ENCODE data around the gene FTCD. TPM values are rescaled to one million over a fixed set of nuclear protein-coding genes. Genes with fewer than 3 reads are reported as not detected.
"Not testable (repeated sequence)": the region's sequence is repeated elsewhere in the genome, so short reads cannot be mapped to it uniquely, and the experiment has no call there.

FTCD gene
- polyA plus RNA-seq, 12 donors: 0.13 to 2.8 (median 1.6) TPM; not detected in 2

GRCh38 chr21:46188226-46189212 lies 33.1 kb upstream of the FTCD start:
- DNase-seq: no peak

GRCh38 chr21:46187814-46188213 lies 32.4 kb upstream of the FTCD start:
- DNase-seq: no peak

DNA sequence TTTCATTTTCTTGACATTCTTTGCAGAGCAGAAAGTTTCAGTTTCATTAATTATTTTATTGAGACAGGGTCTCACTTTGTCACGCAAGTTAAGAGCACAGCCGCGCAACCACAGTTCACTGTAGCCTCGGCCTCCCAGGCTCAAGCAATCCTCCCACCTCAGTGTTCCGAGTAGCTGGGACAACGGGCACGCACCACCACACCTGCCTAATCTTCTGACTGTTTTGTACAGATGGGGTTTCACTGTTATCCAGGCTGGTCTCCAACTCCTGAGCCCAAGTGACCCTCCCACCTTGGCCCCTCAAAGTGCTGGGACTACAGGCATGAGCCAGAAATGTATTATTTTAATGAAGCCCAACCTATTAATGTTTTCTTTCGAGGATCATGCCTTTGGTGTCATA lies 31.9 kb upstream of the FTCD start:
- no peak for DNase-seq

DNA sequence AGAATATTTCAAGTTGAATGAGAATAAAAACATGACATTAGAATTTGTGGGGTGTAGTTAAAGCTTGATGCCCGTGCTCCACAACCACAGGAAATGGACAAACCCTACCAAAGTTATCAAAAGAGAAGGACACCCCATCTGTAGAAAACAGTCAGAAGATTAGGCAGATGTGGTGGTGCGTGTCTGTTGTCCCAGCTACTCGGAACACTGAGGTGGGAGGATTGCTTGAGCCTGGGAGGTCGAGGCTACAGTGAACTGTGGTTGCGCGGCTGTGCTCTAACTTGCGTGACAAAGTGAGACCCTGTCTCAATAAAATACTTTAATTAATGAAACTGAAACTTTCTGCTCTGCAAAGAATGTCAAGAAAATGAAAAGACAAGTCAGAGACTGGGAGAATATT lies 30.3 kb upstream of the FTCD start:
- no peak for DNase-seq

DNA sequence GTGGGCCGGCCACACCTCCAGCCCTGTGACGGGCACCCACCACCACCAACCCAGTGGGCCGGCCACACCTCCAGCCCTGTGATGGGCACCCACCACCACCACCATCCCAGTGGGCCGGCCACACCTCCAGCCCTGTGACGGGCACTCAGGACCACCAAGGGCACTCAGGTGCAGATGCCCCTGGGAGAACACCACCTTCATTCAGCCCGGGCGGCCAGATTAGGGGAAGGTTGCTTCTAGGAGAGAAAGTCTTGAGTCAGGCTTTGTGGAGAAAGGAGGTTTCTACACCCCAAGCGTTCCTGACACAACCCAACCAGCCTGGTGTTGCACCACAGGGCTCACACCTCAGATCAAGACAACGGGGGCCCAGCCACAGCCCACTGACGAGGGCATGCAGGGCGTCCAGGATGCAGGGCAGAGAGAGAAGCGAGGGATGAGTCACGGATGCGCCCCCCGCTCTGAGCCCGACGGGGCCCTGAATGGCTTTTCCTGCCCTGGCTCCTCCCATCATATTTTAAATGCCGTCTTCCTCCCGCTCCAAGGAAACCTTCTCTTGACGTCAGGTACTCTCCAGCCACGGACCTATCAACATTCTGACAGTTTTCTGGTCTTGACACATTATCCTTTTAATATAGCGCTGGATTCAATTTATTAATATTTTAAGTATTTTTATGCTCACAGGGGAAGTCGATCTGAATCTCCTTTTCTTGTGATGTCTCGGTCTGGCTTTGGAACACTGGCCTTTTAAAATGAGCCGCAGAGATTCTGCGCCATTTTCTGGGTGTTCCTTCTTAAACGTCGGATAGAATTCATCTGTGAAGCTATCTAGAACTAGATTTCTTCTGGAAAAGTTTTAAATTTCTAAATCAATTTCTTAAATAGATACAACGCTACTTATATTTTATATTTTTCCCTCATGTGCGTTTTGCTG lies 29.5 kb upstream of the FTCD start:
- DNase-seq: peak; percentile 88

DNA sequence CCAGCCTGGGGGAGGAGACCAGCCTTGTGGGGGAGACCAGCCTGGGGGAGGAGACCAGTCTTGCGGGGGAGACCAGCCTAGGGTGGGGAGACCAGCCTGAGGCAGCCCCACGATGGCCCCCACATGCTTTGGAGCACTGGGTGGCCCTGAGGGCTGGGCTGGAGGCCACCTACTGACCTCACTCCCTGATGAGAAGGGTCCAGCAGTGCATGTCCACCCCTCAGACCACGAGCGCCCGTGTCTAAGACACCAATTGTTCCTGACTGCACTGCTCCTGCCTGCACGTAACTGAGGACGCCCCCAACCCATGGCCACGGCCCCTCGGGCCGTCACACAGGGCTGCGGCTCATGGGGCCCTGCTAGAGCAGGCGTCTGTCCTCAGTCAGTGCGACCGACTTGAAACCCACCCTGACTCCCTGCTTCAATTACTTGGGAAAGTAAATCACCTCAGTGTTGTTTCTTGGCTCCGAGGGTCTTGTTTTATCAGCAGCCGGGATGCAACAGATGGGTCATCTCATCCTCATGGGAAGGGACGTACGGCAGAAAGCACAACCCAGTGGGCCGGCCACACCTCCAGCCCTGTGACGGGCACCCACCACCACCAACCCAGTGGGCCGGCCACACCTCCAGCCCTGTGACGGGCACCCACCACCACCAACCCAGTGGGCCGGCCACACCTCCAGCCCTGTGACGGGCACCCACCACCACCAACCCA lies 28.7 kb upstream of the FTCD start, which contains the start of gene SPATC1L:
Gene SPATC1L, minus strand, starts transcription at position 550 of the 715 bp plus-strand sequence. CDS start 1,643 bp downstream, outside the sequence.
- peak; percentile 68 for DNase-seq

DNA sequence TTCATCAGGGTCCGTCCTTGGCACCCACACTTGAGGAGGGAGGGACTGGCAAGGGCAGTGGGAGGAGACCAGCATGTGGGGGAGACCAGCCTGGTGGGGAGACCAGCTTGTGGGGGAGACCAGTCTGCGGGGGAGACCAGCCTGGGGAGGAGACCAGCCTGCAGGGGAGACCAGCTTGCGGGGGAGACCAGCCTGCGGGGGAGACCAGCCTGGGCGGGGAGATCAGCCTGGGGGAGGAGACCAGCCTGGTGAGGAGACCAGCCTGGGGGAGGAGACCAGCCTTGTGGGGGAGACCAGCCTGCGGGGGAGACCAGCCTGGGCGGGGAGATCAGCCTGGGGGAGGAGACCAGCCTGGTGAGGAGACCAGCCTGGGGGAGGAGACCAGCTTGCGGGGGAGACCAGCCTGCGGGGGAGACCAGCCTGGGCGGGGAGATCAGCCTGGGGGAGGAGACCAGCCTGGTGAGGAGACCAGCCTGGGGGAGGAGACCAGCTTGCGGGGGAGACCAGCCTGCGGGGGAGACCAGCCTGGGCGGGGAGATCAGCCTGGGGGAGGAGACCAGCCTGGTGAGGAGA lies 28.0 kb upstream of the FTCD start:
- DNase-seq: not testable (repeated sequence)

GRCh38 chr21:46182548-46183336 lies 27.4 kb upstream of the FTCD start:
- DNase-seq: no peak

GRCh38 chr21:46181953-46182547 lies 26.7 kb upstream of the FTCD start:
- DNase-seq: no peak

- DNase-seq: no peak
Measured at GRCh38 chr21:46181436-46181835, 26.1 kb upstream of the FTCD start.

DNA sequence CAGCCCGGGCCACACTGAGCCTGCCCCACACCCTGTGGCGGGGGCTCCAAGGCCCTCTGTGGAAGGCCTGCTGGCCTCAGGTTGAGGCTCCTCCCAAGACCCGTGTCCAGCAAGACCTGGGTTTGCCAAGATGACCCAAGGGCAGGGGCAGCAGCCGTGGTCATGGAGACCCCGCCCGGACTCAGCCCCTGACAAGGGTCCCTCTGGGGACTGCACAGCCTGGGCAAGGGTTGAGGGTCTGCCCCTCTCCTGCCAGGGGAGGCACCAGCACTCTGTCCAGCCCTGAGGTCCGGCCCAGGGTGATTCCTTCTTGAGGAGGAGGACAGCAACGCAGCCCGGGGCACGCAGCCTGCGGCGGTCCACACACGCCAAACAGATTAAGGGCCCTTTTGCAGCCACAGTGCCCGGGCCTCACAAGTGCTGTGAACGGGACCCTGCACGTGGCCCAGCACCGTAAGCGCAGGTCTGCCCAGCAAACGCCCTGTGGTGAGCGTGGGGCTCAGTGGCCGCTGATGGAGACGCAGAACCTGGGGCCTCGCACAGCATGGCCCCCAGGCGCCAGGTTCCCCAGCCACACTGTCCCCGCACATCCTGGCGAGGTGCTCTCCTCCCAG lies 25.5 kb upstream of the FTCD start:
- DNase-seq: no peak

GRCh38 chr21:46180079-46180722 lies 24.8 kb upstream of the FTCD start:
- DNase-seq: no peak

- no peak for DNase-seq
Measured at GRCh38 chr21:46179708-46180078, 24.3 kb upstream of the FTCD start.

- no peak for DNase-seq
Measured at GRCh38 chr21:46178961-46179360, 23.6 kb upstream of the FTCD start.

DNA sequence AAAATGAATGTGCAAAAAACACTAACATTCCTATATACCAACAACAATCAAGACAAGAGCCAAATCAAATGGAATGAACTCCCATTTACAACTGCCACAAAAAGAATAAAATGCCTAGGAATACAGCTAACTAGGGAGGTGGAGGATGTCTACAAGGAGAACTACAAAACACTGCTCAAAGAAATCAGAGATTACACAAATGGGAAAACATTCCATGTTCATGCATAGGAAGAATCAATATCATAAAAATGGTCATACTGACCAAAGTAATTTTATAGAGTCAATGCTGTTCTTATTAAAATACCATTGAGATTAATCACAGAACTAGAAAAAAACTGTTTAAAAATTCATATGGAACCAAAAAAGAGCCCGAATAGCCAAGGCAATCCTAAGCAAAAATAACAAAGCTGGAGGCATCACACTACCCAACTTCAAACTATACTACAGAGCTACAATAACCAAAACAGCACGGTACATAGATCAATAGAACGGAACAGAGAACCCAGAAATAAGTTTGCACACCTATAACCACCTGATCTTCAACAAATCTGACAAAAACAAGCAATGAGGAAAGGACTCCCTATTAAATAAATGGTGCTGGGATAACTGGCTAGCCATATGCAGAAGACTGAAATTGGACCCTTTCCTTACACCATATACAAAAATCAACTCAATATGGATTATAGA lies 21.2 kb upstream of the FTCD start:
- not testable (repeated sequence) for DNase-seq

DNA sequence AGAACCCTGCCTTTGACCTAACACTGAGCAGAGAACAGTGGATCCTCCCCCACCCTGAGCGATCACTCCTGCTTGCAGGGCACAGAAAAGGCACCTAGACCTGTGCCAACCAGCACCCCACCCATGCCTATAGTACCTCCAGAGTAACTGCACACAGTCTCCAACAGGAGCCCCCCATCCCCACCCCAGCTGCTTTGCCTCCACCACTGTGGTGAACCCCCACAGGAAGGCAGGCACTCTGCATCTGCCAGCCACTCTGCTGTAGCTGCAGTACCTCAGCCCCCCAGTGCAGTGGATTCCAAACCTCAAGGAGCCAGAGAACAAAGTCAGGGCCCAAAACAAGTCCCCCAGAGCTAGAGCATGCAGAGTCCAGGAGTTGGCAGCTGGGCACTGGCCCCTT lies 18.2 kb upstream of the FTCD start:
- no peak for DNase-seq

DNA sequence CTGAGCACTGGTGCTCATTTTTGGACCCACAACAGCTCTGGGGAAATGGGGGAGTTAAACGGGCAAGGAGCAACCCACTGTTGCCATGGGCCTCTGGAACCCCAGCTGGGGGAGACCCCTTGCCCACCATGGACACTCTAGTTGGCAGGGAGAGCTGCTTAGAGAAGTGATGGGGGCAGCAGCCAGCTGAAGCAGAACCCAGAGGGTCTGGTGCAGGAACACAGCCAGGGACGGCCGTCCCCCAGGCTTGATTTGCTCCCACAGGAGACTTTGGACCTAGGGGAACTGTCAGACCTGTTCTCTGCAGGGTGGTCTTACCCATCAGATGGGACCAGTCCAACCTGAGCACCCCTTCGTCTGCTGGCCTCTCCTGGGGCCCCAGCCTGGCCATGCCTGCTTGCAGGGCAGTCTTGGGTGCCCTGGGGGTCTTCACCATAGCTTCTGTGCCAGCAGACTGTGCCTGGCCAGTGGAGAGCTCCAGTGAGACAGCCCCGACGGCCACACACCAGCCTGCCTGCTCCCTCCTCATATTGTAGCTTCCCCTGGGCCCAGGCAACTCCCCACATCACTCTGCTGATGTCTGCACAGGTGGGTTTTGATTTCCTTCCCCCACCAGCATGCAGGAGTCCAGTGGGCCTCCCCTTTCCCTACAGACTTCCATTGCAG lies 17.6 kb upstream of the FTCD start:
- DNase-seq: no peak

All from muscle of arm (tissue), 12 donors.